Ectodermal cell (in vitro differentiated cells): ENCODE data around the gene C4A. TPM values are rescaled to one million over a fixed set of nuclear protein-coding genes. Genes with fewer than 3 reads are reported as not detected.
"Not testable (repeated sequence)": the region's sequence is repeated elsewhere in the genome, so short reads cannot be mapped to it uniquely, and the experiment has no call there.

Experiments used
- H3K27ac ChIP-seq: 2 replicates; pipeline ENCODE4 v1.7.0; 2013; ENCODE audit warnings: mild to moderate bottlenecking, low read depth, low read length; ENCODE audit not compliant: insufficient read depth, poor library complexity, severe bottlenecking
- H3K27me3 ChIP-seq: 2 replicates; pipeline ENCODE4 v1.7.0; 2013; ENCODE audit warnings: mild to moderate bottlenecking, low read length; ENCODE audit not compliant: insufficient read depth, control insufficient read depth, poor library complexity, severe bottlenecking
- H3K36me3 ChIP-seq: one replicate; pipeline ENCODE4 v1.7.0; 2013; ENCODE audit warnings: low read length; ENCODE audit not compliant: control insufficient read depth, insufficient read depth
- H3K4me1 ChIP-seq: one replicate; pipeline ENCODE4 v1.7.0; 2013; ENCODE audit warnings: low read length; ENCODE audit not compliant: control insufficient read depth, insufficient read depth
- H3K4me3 ChIP-seq: 2 replicates; pipeline ENCODE4 v1.7.0; 2013; ENCODE audit warnings: low read depth, low read length, control low read depth; ENCODE audit not compliant: insufficient read depth
- H3K9me3 ChIP-seq: 2 replicates; pipeline ENCODE4 v1.7.0; 2013; ENCODE audit warnings: mild to moderate bottlenecking, low read length, moderate library complexity; ENCODE audit not compliant: control insufficient read depth
- WGBS, 2 experiments: methylation state at CpG; one replicate each; pipeline ENCODE4 v1.1.7; 2013; ENCODE audit warnings: missing lambda C conversion rate in 2 of 2; 5-methylcytosine and 5-hydroxymethylcytosine counted together
- polyA plus RNA-seq, 4 experiments: library from polyadenylated mRNA; stranded (reverse); fragments of 50-300 nt; gene quantifications; one replicate each; pipeline ENCODE4 v1.2.3, GENCODE V29; 2013

Gene C4A
- polyA plus RNA-seq (2013, experiment 1 of 4), result 3.7 TPM
- 5.9 TPM for polyA plus RNA-seq (2013, experiment 2 of 4)
- 3.3 TPM for polyA plus RNA-seq (2013, experiment 3 of 4)
- 6.2 TPM for polyA plus RNA-seq (2013, experiment 4 of 4)

DNA sequence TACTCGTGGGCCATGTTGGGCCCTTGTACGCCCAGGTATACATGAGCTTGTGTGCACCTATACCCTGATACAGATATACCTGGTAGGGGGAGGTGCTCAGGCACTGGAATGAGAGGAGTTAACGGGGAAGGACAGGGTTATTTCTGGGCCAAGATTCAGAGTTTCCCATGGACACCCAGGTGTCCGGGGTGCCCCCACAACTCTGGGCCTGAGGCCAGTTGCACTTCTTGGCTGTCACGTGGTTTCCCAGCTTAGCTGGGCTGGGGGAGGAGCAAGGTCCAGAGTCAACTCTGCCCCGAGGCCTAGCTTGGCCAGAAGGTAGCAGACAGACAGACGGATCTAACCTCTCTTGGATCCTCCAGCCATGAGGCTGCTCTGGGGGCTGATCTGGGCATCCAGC is at the start of gene C4A:
Gene C4A, plus strand, starts transcription at position 314 of the 400 bp plus-strand sequence. Its CDS starts 51 bp downstream, at position 365.
- H3K36me3 ChIP-seq, H3K27ac ChIP-seq, H3K27me3 ChIP-seq, H3K4me3 ChIP-seq, H3K9me3 ChIP-seq, H3K4me1 ChIP-seq: not testable (repeated sequence)
- WGBS, 2 experiments, result no CpG with 5 or more reads among the region's 7 CpGs

DNA sequence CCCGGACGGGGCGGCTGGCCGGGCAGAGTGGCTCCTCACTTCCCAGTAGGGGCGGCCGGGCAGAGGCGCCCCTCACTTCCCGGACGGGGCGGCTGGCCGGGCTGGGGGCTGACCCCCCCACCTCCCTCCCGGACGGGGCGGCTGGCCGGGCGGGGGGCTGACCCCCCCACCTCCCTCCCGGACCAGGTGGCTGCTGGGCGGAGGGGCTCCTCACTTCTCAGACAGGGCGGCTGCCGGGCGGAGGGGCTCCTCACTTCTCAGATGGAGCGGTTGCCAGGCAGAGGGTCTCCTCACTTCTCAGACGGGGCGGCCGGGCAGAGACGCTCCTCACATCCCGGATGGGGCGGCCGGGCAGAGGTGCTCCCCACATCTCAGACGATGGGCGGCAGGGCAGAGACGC is 49.7 kb upstream of the C4A start:
- H3K9me3 ChIP-seq, H3K4me1 ChIP-seq, H3K4me3 ChIP-seq, H3K27ac ChIP-seq, H3K27me3 ChIP-seq, H3K36me3 ChIP-seq: not testable (repeated sequence)
- WGBS, 2 experiments, result 96 to 98% methylated on average over 32 of the region's 32 CpGs

DNA sequence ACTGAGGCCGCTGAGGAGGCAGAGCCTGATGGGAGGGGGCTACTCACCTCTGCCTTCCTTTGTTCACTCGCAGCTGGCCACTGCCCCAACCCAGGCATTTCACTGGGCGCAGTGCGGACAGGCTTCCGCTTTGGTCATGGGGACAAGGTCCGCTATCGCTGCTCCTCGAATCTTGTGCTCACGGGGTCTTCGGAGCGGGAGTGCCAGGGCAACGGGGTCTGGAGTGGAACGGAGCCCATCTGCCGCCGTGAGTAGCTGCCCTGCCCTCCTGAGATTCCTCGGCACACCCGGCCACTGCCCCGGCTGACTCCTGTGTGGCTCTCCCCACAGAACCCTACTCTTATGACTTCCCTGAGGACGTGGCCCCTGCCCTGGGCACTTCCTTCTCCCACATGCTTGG is 48.3 kb upstream of the C4A start:
- 90 to 94% methylated on average over 19 of the region's 19 CpGs for WGBS, 2 experiments
- Histone ChIP-seq H3K4me3 (no peak overlapping the region), H3K27me3 (no peaks in the 10 kb centered on the region), H3K9me3 (no peaks in the 10 kb centered on the region), H3K36me3 (no peaks in the 10 kb centered on the region), H3K4me1 (no peaks in the 10 kb centered on the region), H3K27ac (no peak overlapping the region)

DNA sequence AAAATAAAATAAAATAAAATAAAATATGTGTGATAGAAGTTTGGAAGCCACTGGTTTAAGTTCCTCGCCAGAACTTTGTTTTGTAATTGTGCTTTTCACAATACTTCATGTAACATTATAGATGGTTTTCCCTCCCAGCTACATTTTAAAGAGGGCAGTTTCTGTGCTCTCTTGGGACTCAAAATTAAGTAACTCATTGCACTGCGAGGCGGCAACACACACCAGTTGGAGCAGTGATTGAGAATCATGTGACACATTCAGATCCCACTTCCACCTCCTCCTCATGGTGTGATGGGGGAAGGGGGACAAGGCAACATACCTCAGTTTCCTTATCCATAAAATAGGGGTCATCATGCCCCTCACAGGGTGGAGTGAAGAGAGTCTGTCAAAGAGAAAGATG is 46.8 kb upstream of the C4A start:
- H3K9me3 ChIP-seq, result no peaks in the 10 kb centered on the region
- H3K27ac ChIP-seq, result no peak overlapping the region
- H3K27me3 ChIP-seq, result no peaks in the 10 kb centered on the region
- H3K36me3 ChIP-seq, result no peaks in the 10 kb centered on the region
- H3K4me1 ChIP-seq, result no peaks in the 10 kb centered on the region
- 89 to 96% methylated on average over 3 of the region's 3 CpGs for WGBS, 2 experiments
- no peak overlapping the region for H3K4me3 ChIP-seq

DNA sequence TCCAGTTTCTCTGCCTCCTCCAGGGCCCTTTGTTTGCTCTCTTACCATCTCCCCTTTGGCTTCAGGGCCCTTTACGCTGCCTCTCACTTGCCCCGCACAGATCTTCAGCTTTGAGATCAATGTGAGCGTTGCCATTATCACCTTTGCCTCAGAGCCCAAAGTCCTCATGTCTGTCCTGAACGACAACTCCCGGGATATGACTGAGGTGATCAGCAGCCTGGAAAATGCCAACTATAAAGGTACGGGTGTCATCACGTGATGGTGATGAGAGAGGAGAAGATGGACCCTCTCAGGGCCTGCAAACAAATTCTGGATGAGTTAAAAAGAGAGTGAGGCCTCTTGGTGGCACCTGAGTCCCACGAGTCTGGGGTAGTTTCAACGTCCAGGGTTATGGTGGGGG is 46.0 kb upstream of the C4A start:
- Histone ChIP-seq H3K4me3 (no peak overlapping the region), H3K9me3 (no peaks in the 10 kb centered on the region), H3K27ac (no peak overlapping the region), H3K4me1 (no peaks in the 10 kb centered on the region), H3K27me3 (no peaks in the 10 kb centered on the region), H3K36me3 (no peaks in the 10 kb centered on the region)
- WGBS, 2 experiments, result 86 to 88% methylated on average over 9 of the region's 9 CpGs

DNA sequence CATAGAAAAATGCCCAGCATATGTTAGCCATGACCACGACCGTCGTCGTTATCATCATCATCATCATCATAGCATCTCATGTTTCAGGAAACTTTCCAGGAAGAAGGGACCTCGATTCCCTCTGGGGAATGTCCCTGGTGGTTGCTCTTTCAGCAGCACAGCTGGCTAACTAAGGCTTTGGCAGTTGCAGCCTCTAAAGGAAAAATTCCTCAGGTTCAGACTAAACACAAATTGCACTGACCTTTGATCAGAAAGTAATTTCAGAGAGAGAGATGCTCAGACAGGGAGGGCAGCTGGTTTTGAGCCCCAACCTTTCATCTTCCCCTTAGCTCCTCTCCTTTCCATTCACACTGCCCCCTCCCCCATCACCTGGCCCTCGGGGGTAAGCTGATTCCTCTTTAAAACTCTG is 41.6 kb upstream of the C4A start:
- Histone ChIP-seq H3K4me1 (peaks cover 1% of the 10 kb centered on the region), H3K36me3 (no peaks in the 10 kb centered on the region), H3K9me3 (no peaks in the 10 kb centered on the region), H3K4me3 (no peak overlapping the region), H3K27ac (no peak overlapping the region), H3K27me3 (no peaks in the 10 kb centered on the region)
- WGBS, 2 experiments, result 47 to 55% methylated on average over 6 of the region's 6 CpGs

DNA sequence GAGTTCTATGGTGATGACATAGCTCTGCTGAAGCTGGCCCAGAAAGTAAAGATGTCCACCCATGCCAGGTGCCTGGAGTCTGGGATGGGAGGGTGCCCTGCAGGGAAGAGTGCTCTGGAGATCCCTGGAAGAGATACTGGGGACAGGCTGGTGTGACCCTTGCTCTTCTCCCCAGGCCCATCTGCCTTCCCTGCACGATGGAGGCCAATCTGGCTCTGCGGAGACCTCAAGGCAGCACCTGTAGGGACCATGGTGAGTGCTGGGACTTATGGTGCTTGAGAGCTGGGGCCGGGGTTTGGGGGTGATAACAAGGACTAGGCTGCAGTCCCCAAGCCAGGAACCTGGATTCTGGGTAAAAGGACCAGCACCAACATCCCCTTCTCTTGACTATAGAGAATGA is 38.1 kb upstream of the C4A start:
- H3K4me1 ChIP-seq, result peaks cover 8% of the 10 kb centered on the region
- 84 to 89% methylated on average over 3 of the region's 3 CpGs for WGBS, 2 experiments
- H3K9me3 ChIP-seq, result no peaks in the 10 kb centered on the region
- no peaks in the 10 kb centered on the region for H3K27me3 ChIP-seq
- H3K27ac ChIP-seq, result no peak overlapping the region
- H3K36me3 ChIP-seq, result no peaks in the 10 kb centered on the region
- no peak overlapping the region for H3K4me3 ChIP-seq

DNA sequence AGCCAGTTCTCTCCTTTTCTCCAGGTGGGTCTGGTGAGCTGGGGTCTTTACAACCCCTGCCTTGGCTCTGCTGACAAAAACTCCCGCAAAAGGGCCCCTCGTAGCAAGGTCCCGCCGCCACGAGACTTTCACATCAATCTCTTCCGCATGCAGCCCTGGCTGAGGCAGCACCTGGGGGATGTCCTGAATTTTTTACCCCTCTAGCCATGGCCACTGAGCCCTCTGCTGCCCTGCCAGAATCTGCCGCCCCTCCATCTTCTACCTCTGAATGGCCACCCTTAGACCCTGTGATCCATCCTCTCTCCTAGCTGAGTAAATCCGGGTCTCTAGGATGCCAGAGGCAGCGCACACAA is 36.7 kb upstream of the C4A start:
- H3K27me3 ChIP-seq, result no peaks in the 10 kb centered on the region
- peaks cover 8% of the 10 kb centered on the region for H3K4me1 ChIP-seq
- no peak overlapping the region for H3K4me3 ChIP-seq
- WGBS, 2 experiments, result 89 to 91% methylated on average over 9 of the region's 9 CpGs
- no peaks in the 10 kb centered on the region for H3K36me3 ChIP-seq
- H3K27ac ChIP-seq, result no peak overlapping the region
- H3K9me3 ChIP-seq, result no peaks in the 10 kb centered on the region

DNA sequence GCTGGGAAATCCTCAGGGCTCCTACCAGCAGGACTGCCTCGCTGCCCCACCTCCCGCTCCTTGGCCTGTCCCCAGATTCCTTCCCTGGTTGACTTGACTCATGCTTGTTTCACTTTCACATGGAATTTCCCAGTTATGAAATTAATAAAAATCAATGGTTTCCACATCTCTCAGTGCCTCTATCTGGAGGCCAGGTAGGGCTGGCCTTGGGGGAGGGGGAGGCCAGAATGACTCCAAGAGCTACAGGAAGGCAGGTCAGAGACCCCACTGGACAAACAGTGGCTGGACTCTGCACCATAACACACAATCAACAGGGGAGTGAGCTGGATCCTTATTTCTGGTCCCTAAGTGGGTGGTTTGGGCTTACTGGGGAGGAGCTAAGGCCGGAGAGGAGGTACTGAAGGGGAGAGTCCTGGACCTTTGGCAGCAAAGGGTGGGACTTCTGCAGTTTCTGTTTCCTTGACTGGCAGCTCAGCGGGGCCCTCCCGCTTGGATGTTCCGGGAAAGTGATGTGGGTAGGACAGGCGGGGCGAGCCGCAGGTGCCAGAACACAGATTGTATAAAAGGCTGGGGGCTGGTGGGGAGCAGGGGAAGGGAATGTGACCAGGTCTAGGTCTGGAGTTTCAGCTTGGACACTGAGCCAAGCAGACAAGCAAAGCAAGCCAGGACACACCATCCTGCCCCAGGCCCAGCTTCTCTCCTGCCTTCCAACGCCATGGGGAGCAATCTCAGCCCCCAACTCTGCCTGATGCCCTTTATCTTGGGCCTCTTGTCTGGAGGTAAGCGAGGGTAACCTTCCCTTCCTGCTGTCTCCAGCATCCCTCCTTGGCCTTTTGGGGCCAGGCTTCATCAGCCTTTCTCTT is 36.1 kb upstream of the C4A start, which contains the start of gene CFB:
Gene CFB, plus strand, starts transcription at position 589 of the 863 bp plus-strand sequence. Its CDS starts 127 bp downstream, at position 716.
- Histone ChIP-seq H3K4me3 (no peak within 1 kb of the TSS), H3K27me3 (no peaks in the 10 kb centered on the region), H3K36me3 (no peaks in the 10 kb centered on the region), H3K4me1 (peaks cover 8% of the 10 kb centered on the region), H3K9me3 (no peaks in the 10 kb centered on the region), H3K27ac (no peak within 1 kb of the TSS)
- 68 to 73% methylated on average over 11 of the region's 11 CpGs for WGBS, 2 experiments

DNA sequence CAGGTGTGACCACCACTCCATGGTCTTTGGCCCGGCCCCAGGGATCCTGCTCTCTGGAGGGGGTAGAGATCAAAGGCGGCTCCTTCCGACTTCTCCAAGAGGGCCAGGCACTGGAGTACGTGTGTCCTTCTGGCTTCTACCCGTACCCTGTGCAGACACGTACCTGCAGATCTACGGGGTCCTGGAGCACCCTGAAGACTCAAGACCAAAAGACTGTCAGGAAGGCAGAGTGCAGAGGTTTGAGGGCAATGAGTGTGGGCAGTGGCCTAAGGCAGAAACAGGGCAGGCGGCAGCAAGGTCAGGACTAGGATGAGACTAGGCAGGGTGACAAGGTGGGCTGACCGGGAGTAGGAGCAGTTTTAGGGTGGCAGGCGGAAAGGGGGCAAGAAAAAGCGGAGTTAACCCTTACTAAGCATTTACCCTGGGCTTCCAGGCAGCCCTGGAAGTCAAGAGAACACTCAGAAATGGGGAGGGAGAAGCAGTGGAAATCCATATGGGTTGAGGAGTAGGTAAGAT is 35.4 kb upstream of the C4A start:
- peaks cover 8% of the 10 kb centered on the region for H3K4me1 ChIP-seq
- H3K27me3 ChIP-seq, result no peaks in the 10 kb centered on the region
- no peaks in the 10 kb centered on the region for H3K9me3 ChIP-seq
- 89 to 92% methylated on average over 11 of the region's 11 CpGs for WGBS, 2 experiments
- H3K27ac ChIP-seq, result no peak overlapping the region
- H3K4me3 ChIP-seq, result no peak overlapping the region
- H3K36me3 ChIP-seq, result peaks cover 1% of the 10 kb centered on the region
